SK-N-SH treated with all-trans-retinoic acid at 6 μM for 48 hours (cell line): Measurements from ENCODE around the gene TMEM203.

ENCODE experiments used
- ATAC-seq: fragments of 200-7000 bp; cut with Tn5 transposase; 3 replicates; pipeline ENCODE4 v1.9.1; 2020; ENCODE audit warnings: mild to moderate bottlenecking, moderate library complexity
- ARNTL ChIP-seq: fragments of 450-650 bp; formaldehyde crosslinking; IDR thresholded peaks from 2 replicates; pipeline ENCODE4 v1.5.0; 2020; ENCODE audit warnings: low read depth, mild to moderate bottlenecking, moderate library complexity, borderline replicate concordance
- BACH2 ChIP-seq: fragments of 250-450 bp; sonication (Bioruptor Pico); IDR thresholded peaks from 2 replicates; pipeline ENCODE4 v1.9.0; 2021; ENCODE audit warnings: mild to moderate bottlenecking, borderline replicate concordance
- CSDC2 ChIP-seq: fragments of 250-450 bp; sonication (Bioruptor Pico); IDR thresholded peaks from 2 replicates; pipeline ENCODE4 v1.5.0; 2020; ENCODE audit warnings: mild to moderate bottlenecking, moderate library complexity
- GLIS3 ChIP-seq: fragments of 250-450 bp; sonication (Bioruptor Pico); IDR thresholded peaks from 2 replicates; pipeline ENCODE4 v1.5.0; 2020; ENCODE audit warnings: mild to moderate bottlenecking, moderate library complexity
- ISL1 ChIP-seq: fragments of 250-450 bp; sonication (Bioruptor Pico); IDR thresholded peaks from 2 replicates; pipeline ENCODE4 v2.1.2; 2022; ENCODE audit warnings: mild to moderate bottlenecking, moderate library complexity
- OSR1 ChIP-seq: fragments of 250-450 bp; sonication (Bioruptor Pico); IDR thresholded peaks from 2 replicates; pipeline ENCODE4 v1.8.0; 2022; ENCODE audit warnings: moderate library complexity, mild to moderate bottlenecking, inconsistent platforms
- POU6F1 ChIP-seq: fragments of 250-450 bp; sonication (Bioruptor Pico); IDR thresholded peaks from 2 replicates; pipeline ENCODE4 v1.8.0; 2021; ENCODE audit warnings: low read depth, mild to moderate bottlenecking, moderate library complexity, borderline replicate concordance
- PPARA ChIP-seq: fragments of 250-450 bp; sonication (Bioruptor Pico); IDR thresholded peaks from 2 replicates; pipeline ENCODE4 v1.5.0; 2020; ENCODE audit warnings: mild to moderate bottlenecking, borderline replicate concordance
- TCF4 ChIP-seq: fragments of 250-450 bp; sonication (Bioruptor Pico); IDR thresholded peaks from 2 replicates; pipeline ENCODE4 v1.8.0; 2021; ENCODE audit warnings: mild to moderate bottlenecking, moderate library complexity, borderline replicate concordance
- ZC3H10 ChIP-seq: fragments of 250-450 bp; sonication (Bioruptor Pico); IDR thresholded peaks from 2 replicates; pipeline ENCODE4 v1.5.1; 2021; ENCODE audit warnings: mild to moderate bottlenecking, moderate library complexity
- ZFP3 ChIP-seq: fragments of 250-450 bp; sonication (Bioruptor Pico); IDR thresholded peaks from 2 replicates; pipeline ENCODE4 v1.5.0; 2020; ENCODE audit warnings: mild to moderate bottlenecking, moderate library complexity
- ZFP30 ChIP-seq: fragments of 450-650 bp; formaldehyde crosslinking; IDR thresholded peaks from 2 replicates; pipeline ENCODE4 v1.5.0; 2022; ENCODE audit warnings: mild to moderate bottlenecking, moderate library complexity
- ZNF70 ChIP-seq: fragments of 450-650 bp; formaldehyde crosslinking; IDR thresholded peaks from 2 replicates; pipeline ENCODE4 v1.5.0; 2020; ENCODE audit warnings: mild to moderate bottlenecking, moderate library complexity
- ZNF8 ChIP-seq: fragments of 450-650 bp; formaldehyde crosslinking; IDR thresholded peaks from 2 replicates; pipeline ENCODE4 v1.5.0; 2020; ENCODE audit warnings: mild to moderate bottlenecking, moderate library complexity
- TF ChIP-seq, protein P1 (sequence below): fragments of 250-450 bp; sonication (Bioruptor Pico); IDR thresholded peaks from 2 replicates; pipeline ENCODE4 v1.5.1; 2020; ENCODE audit warnings: low read depth, mild to moderate bottlenecking, moderate library complexity
- TF ChIP-seq, protein P2 (sequence below): fragments of 250-450 bp; sonication (Bioruptor Pico); IDR thresholded peaks from 2 replicates; pipeline ENCODE4 v1.5.1; 2021; ENCODE audit warnings: mild to moderate bottlenecking, moderate library complexity
- TF ChIP-seq, protein P3 (sequence below): fragments of 250-450 bp; sonication (Bioruptor Pico); IDR thresholded peaks from 2 replicates; pipeline ENCODE4 v1.8.0; 2020; ENCODE audit warnings: mild to moderate bottlenecking, moderate library complexity, borderline replicate concordance
- TF ChIP-seq, protein P4 (sequence below): fragments of 250-450 bp; sonication (Bioruptor Pico); IDR thresholded peaks from 2 replicates; pipeline ENCODE4 v1.5.0; 2020; ENCODE audit warnings: mild to moderate bottlenecking, moderate library complexity

The TMEM203 gene

DNA sequence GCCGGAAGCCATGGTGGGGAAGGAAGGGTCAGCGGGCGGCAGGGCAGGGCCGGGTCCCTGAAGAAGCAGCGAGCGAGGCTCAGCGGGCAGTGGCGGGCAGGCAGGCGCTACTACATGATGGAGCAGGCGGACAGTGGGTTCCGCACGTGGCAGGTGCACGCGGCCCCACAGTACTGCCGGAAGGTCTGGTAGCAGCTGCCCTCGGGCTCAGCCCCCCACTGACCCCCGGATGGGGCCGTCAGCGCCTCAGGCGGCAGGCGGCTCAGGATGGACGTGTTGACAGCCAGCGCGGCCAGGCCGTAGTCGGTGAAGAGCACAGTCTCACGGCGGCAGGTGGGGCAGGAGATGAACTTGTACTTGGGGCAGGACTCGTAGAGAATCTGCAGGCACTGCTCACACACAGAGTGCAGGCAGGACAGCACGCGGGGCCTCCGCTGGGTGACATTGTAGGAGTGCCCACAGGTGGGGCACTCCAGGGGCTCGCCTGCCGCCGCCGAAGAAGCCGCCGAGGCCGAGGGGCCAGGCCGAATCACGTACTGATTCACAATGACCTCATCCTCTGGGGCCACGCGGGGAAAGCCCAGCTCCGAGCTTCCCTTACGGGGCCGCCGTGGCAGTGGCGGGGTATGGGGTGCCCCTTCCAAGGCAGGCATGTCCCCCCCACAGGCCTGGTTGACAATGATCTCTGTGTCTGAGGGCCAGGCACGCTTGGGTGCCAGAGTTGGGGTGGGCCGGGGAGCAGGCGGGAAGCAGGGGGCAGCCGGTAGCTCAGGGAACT, 15.1 kb upstream of the TMEM203 start:
- no peak for ATAC-seq
- TF ChIP-seq ARNTL (CRISPR knock-in tag) (no peak), ISL1 (CRISPR knock-in tag) (no peak), BACH2 (CRISPR knock-in tag) (no peak), ZFP30 (CRISPR knock-in tag) (no peak), PPARA (CRISPR knock-in tag) (no peak), GLIS3 (CRISPR knock-in tag) (no peak), POU6F1 (CRISPR knock-in tag) (no peak), ZFP3 (CRISPR knock-in tag) (no peak), ZNF70 (CRISPR knock-in tag) (no peak)
- TF ChIP-seq, protein P1, sequence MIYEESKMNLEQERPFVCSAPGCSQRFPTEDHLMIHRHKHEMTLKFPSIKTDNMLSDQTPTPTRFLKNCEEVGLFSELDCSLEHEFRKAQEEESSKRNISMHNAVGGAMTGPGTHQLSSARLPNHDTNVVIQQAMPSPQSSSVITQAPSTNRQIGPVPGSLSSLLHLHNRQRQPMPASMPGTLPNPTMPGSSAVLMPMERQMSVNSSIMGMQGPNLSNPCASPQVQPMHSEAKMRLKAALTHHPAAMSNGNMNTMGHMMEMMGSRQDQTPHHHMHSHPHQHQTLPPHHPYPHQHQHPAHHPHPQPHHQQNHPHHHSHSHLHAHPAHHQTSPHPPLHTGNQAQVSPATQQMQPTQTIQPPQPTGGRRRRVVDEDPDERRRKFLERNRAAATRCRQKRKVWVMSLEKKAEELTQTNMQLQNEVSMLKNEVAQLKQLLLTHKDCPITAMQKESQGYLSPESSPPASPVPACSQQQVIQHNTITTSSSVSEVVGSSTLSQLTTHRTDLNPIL (CRISPR knock-in tag), result no peak
- TF ChIP-seq, protein P2, sequence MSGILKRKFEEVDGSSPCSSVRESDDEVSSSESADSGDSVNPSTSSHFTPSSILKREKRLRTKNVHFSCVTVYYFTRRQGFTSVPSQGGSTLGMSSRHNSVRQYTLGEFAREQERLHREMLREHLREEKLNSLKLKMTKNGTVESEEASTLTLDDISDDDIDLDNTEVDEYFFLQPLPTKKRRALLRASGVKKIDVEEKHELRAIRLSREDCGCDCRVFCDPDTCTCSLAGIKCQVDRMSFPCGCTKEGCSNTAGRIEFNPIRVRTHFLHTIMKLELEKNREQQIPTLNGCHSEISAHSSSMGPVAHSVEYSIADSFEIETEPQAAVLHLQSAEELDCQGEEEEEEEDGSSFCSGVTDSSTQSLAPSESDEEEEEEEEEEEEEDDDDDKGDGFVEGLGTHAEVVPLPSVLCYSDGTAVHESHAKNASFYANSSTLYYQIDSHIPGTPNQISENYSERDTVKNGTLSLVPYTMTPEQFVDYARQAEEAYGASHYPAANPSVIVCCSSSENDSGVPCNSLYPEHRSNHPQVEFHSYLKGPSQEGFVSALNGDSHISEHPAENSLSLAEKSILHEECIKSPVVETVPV, result no peak
- TF ChIP-seq, protein P3, sequence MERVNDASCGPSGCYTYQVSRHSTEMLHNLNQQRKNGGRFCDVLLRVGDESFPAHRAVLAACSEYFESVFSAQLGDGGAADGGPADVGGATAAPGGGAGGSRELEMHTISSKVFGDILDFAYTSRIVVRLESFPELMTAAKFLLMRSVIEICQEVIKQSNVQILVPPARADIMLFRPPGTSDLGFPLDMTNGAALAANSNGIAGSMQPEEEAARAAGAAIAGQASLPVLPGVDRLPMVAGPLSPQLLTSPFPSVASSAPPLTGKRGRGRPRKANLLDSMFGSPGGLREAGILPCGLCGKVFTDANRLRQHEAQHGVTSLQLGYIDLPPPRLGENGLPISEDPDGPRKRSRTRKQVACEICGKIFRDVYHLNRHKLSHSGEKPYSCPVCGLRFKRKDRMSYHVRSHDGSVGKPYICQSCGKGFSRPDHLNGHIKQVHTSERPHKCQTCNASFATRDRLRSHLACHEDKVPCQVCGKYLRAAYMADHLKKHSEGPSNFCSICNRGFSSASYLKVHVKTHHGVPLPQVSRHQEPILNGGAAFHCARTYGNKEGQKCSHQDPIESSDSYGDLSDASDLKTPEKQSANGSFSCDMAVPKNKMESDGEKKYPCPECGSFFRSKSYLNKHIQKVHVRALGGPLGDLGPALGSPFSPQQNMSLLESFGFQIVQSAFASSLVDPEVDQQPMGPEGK (CRISPR knock-in tag), result no peak
- TF ChIP-seq, protein P4, sequence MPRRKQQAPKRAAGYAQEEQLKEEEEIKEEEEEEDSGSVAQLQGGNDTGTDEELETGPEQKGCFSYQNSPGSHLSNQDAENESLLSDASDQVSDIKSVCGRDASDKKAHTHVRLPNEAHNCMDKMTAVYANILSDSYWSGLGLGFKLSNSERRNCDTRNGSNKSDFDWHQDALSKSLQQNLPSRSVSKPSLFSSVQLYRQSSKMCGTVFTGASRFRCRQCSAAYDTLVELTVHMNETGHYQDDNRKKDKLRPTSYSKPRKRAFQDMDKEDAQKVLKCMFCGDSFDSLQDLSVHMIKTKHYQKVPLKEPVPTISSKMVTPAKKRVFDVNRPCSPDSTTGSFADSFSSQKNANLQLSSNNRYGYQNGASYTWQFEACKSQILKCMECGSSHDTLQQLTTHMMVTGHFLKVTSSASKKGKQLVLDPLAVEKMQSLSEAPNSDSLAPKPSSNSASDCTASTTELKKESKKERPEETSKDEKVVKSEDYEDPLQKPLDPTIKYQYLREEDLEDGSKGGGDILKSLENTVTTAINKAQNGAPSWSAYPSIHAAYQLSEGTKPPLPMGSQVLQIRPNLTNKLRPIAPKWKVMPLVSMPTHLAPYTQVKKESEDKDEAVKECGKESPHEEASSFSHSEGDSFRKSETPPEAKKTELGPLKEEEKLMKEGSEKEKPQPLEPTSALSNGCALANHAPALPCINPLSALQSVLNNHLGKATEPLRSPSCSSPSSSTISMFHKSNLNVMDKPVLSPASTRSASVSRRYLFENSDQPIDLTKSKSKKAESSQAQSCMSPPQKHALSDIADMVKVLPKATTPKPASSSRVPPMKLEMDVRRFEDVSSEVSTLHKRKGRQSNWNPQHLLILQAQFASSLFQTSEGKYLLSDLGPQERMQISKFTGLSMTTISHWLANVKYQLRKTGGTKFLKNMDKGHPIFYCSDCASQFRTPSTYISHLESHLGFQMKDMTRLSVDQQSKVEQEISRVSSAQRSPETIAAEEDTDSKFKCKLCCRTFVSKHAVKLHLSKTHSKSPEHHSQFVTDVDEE, result no peak
- TF ChIP-seq, all 23 proteins: peak for 0

DNA sequence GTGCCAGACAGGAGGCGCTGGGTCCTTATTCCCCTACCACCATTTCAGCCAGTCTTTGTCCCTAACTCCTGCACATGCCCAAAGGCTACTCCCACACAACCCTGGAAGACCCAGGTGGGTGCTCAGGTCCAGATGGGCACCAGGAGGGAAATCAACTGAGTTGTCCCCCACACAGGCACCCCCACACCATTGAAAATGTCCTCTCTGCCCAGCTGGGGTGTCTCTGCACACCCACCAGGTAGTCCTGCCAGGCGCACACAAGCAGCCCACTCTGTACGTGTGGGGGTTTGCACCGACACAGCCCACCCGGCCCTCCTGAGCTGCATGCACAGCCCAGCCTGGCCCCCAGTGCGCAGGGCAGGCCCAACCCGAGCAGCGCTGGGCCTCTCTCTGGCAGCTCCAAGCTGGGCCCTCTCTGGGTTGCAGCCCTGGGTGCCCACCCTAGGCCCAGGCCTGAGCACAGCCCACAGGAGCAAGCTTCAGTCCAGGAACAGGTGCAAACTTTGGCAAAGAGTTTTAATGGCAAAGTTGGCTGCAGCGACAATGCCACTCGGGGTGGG, 14.4 kb upstream of the TMEM203 start:
- no peak for ATAC-seq
- no peak for TF ChIP-seq ZNF70 (CRISPR knock-in tag)
- no peak for TF ChIP-seq ISL1 (CRISPR knock-in tag)
- no peak for TF ChIP-seq ZNF8 (CRISPR knock-in tag)
- TF ChIP-seq, protein P2, result no peak
- no peak for TF ChIP-seq POU6F1 (CRISPR knock-in tag)
- TF ChIP-seq ZFP30 (CRISPR knock-in tag), result no peak
- TF ChIP-seq ARNTL (CRISPR knock-in tag), result no peak
- no peak for TF ChIP-seq TCF4
- no peak for TF ChIP-seq GLIS3 (CRISPR knock-in tag)
- no peak for TF ChIP-seq ZFP3 (CRISPR knock-in tag)
- TF ChIP-seq CSDC2 (CRISPR knock-in tag), result no peak
- no peak for TF ChIP-seq ZC3H10 (CRISPR knock-in tag)
- TF ChIP-seq, protein P1 (CRISPR knock-in tag), result no peak
- TF ChIP-seq, protein P4, result no peak
- TF ChIP-seq BACH2 (CRISPR knock-in tag), result no peak
- no peak for TF ChIP-seq OSR1 (CRISPR knock-in tag)
